H9 (cell line): ENCODE results near the gene TRUB1. TPM values are rescaled to one million over a fixed set of nuclear protein-coding genes. Genes with fewer than 3 reads are reported as not detected.

Experiments used
- DNase-seq: peaks from one replicate; pipeline ENCODE4 v3.0.0-alpha.2; 2017
- H2AFZ ChIP-seq: one replicate; pipeline ENCODE4 v1.6.1; 2013; ENCODE audit warnings: mild to moderate bottlenecking, low read length, control low read depth, moderate library complexity
- H2AK5ac ChIP-seq: 2 replicates; pipeline ENCODE4 v1.6.1; 2013; ENCODE audit warnings: low read length, control low read depth, mixed read lengths; ENCODE audit not compliant: insufficient read length
- H2BK120ac ChIP-seq: one replicate; pipeline ENCODE4 v1.6.1; 2013; ENCODE audit warnings: low read depth, mild to moderate bottlenecking, low read length, control low read depth, inconsistent platforms; ENCODE audit not compliant: poor library complexity, severe bottlenecking
- H2BK12ac ChIP-seq: 2 replicates; pipeline ENCODE4 v1.6.1; 2013; ENCODE audit warnings: low read length, control low read depth, mixed read lengths, low read depth; ENCODE audit not compliant: insufficient read length
- H2BK15ac ChIP-seq: 2 replicates; pipeline ENCODE4 v1.6.1; 2013; ENCODE audit warnings: low read depth, low read length, control low read depth
- H2BK20ac ChIP-seq: one replicate; pipeline ENCODE4 v1.6.1; 2013; ENCODE audit warnings: low read depth, mild to moderate bottlenecking, low read length, control low read depth, inconsistent platforms; ENCODE audit not compliant: poor library complexity, severe bottlenecking
- H2BK5ac ChIP-seq: 2 replicates; pipeline ENCODE4 v1.6.1; 2013; ENCODE audit warnings: low read length, control low read depth, mixed read lengths; ENCODE audit not compliant: insufficient read length
- H3K14ac ChIP-seq: 2 replicates; pipeline ENCODE4 v1.6.1; 2013; ENCODE audit warnings: low read length, control low read depth; ENCODE audit not compliant: insufficient read depth
- H3K18ac ChIP-seq: 2 replicates; pipeline ENCODE4 v1.6.1; 2013; ENCODE audit warnings: low read depth, mild to moderate bottlenecking, mixed read lengths, low read length, control low read depth; ENCODE audit not compliant: insufficient read length
- H3K23ac ChIP-seq: 2 replicates; pipeline ENCODE4 v1.6.1; 2013; ENCODE audit warnings: low read length, control low read depth, mixed read lengths, low read depth; ENCODE audit not compliant: insufficient read length
- H3K23me2 ChIP-seq: 2 replicates; pipeline ENCODE4 v1.6.1; 2013; ENCODE audit warnings: low read depth, mild to moderate bottlenecking, mixed read lengths, low read length, control low read depth; ENCODE audit not compliant: insufficient read length, poor library complexity, severe bottlenecking
- H3K27ac ChIP-seq: 2 replicates; pipeline ENCODE4 v1.5.1; 2013; ENCODE audit warnings: low read length, control low read depth, mixed read lengths, low read depth; ENCODE audit not compliant: insufficient read length
- H3K27me3 ChIP-seq: 2 replicates; pipeline ENCODE4 v1.6.1; 2013; ENCODE audit warnings: low read length, control low read depth, inconsistent platforms; ENCODE audit not compliant: insufficient read depth
- H3K4ac ChIP-seq: 2 replicates; pipeline ENCODE4 v1.6.1; 2013; ENCODE audit warnings: low read depth, mild to moderate bottlenecking, control low read depth, inconsistent platforms, low read length, moderate library complexity
- H3K4me1 ChIP-seq: 2 replicates; pipeline ENCODE4 v1.6.1; 2013; ENCODE audit warnings: low read length, control low read depth, inconsistent platforms; ENCODE audit not compliant: insufficient read depth
- H3K4me2 ChIP-seq: 2 replicates; pipeline ENCODE4 v1.6.1; 2013; ENCODE audit warnings: low read length, control low read depth, mixed read lengths; ENCODE audit not compliant: insufficient read length, insufficient read depth
- H3K56ac ChIP-seq: 2 replicates; pipeline ENCODE4 v1.6.1; 2013; ENCODE audit warnings: low read depth, mild to moderate bottlenecking, mixed read lengths, low read length, control low read depth; ENCODE audit not compliant: insufficient read length
- H3K79me1 ChIP-seq: 2 replicates; pipeline ENCODE4 v1.6.1; 2013; ENCODE audit warnings: low read depth, mild to moderate bottlenecking, moderate library complexity, low read length, control low read depth, inconsistent platforms; ENCODE audit not compliant: insufficient read depth, poor library complexity, severe bottlenecking
- H3K79me2 ChIP-seq: 2 replicates; pipeline ENCODE4 v1.6.1; 2013; ENCODE audit warnings: low read length, control low read depth, inconsistent platforms; ENCODE audit not compliant: insufficient read depth
- H3K9ac ChIP-seq: 2 replicates; pipeline ENCODE4 v1.6.1; 2013; ENCODE audit warnings: low read length, control low read depth, mixed read lengths; ENCODE audit not compliant: insufficient read length; ENCODE audit errors: extremely low read depth
- H3K9me3 ChIP-seq: one replicate; pipeline ENCODE4 v1.6.1; 2013; ENCODE audit warnings: low read depth, low read length, inconsistent platforms; ENCODE audit not compliant: control insufficient read depth
- H3T11ph ChIP-seq: one replicate; pipeline ENCODE4 v1.6.1; 2013; ENCODE audit warnings: mild to moderate bottlenecking, low read length, control low read depth, inconsistent platforms
- H4K20me1 ChIP-seq: one replicate; pipeline ENCODE4 v1.6.1; 2013; ENCODE audit not compliant: control insufficient read depth, insufficient read length, insufficient read depth
- H4K5ac ChIP-seq: 2 replicates; pipeline ENCODE4 v1.6.1; 2013; ENCODE audit warnings: low read depth, mild to moderate bottlenecking, mixed read lengths, low read length, control low read depth; ENCODE audit not compliant: insufficient read length
- H4K8ac ChIP-seq: replicated peaks from 2 replicates; pipeline ENCODE4 v1.6.1; 2013; ENCODE audit warnings: low read length, control low read depth, mixed read lengths, low read depth; ENCODE audit not compliant: insufficient read length
- H4K91ac ChIP-seq: 2 replicates; pipeline ENCODE4 v1.6.1; 2013; ENCODE audit warnings: low read depth, mild to moderate bottlenecking, moderate library complexity, mixed read lengths, low read length, control low read depth; ENCODE audit not compliant: insufficient read length
- H3K27ac Mint-ChIP-seq, 3 experiments: 2 replicates in 2 of 3; 3 replicates in 1 of 3; pipeline ENCODE4 v1.8.0; 2020 to 2021; ENCODE audit warnings: mixed read lengths in 3 of 3, mild to moderate bottlenecking in 1 of 3, moderate library complexity in 1 of 3
- H3K27me3 Mint-ChIP-seq: 2 replicates; pipeline ENCODE4 v1.8.0; 2021; ENCODE audit warnings: low read depth, mild to moderate bottlenecking, moderate library complexity, mixed read lengths
- H3K36me3 Mint-ChIP-seq, 3 experiments: 2 replicates in 2 of 3; 3 replicates in 1 of 3; pipeline ENCODE4 v1.8.0; 2020 to 2021; ENCODE audit warnings: low read depth in 3 of 3, mixed read lengths in 3 of 3; ENCODE audit not compliant: insufficient read depth in 1 of 3
- H3K4me1 Mint-ChIP-seq, 2 experiments: 2 replicates each; pipeline ENCODE4 v1.8.0; 2020; ENCODE audit warnings: mixed read lengths in 2 of 2
- H3K4me3 Mint-ChIP-seq, 2 experiments: 2 replicates in 1 of 2; 3 replicates in 1 of 2; pipeline ENCODE4 v1.8.0; 2020 to 2021; ENCODE audit warnings: mild to moderate bottlenecking in 2 of 2, mixed read lengths in 2 of 2, moderate library complexity in 1 of 2
- H3K9me3 Mint-ChIP-seq, 2 experiments: 2 replicates in 1 of 2; 3 replicates in 1 of 2; pipeline ENCODE4 v1.8.0; 2020; ENCODE audit warnings: mild to moderate bottlenecking in 2 of 2, mixed read lengths in 2 of 2, moderate library complexity in 1 of 2
- CTCF ChIP-seq: fragments of 200-600 bp; sonication (generic); conservative IDR thresholded peaks from 3 replicates; pipeline ENCODE4 v1.8.0; 2021; ENCODE audit warnings: antibody characterized with exemption, mild to moderate bottlenecking
- WGBS: extraction: QIAGEN DNeasy Blood & Tissue Kit; methylation state at CpG from one replicate; pipeline ENCODE4 v1.1.7; 2013; ENCODE audit warnings: missing lambda C conversion rate, low lambda C conversion rate, mixed read lengths; ENCODE audit not compliant: insufficient read length; ENCODE audit errors: extremely low coverage; 5-methylcytosine and 5-hydroxymethylcytosine counted together
- total RNA-seq: library from RNA; stranded (reverse); gene quantifications from 2 replicates; pipeline ENCODE4 v1.2.1, GENCODE V29; 2021

The TRUB1 gene
- total RNA-seq, 1 experiment from 2014 or later = 20.6 TPM

- Histone ChIP-seq H2BK5ac (no peak overlapping the region), H3T11ph (no peak overlapping the region), H2BK15ac (no peak overlapping the region), H4K5ac (no peak overlapping the region), H4K20me1 (no peaks in the 10 kb centered on the region), H2AK5ac (no peak overlapping the region), H3K27ac (no peak overlapping the region), H3K27me3 (no peaks in the 10 kb centered on the region), H3K4ac (no peak overlapping the region), H3K23me2 (no peaks in the 10 kb centered on the region), H2AFZ (no peak overlapping the region), H3K79me1 (no peaks in the 10 kb centered on the region), H3K9ac (no peak overlapping the region), H3K79me2 (no peaks in the 10 kb centered on the region), H3K14ac (no peak overlapping the region), H4K91ac (no peak overlapping the region), H3K9me3 (no peaks in the 10 kb centered on the region), H3K18ac (no peak overlapping the region), H4K8ac (no peak overlapping the region), H3K4me2 (no peak overlapping the region), H2BK12ac (no peak overlapping the region), H3K56ac (no peak overlapping the region), H2BK20ac (no peak overlapping the region), H2BK120ac (no peak overlapping the region), H3K23ac (no peak overlapping the region), H3K4me1 (no peaks in the 10 kb centered on the region)
- H3K27me3 Mint-ChIP-seq = no peaks in the 10 kb centered on the region
- no peak for TF ChIP-seq CTCF
- peaks cover 0 to under 1% (median 0%) of the 10 kb centered on the region in 3 experiments; a peak in 1 of 7 replicates for H3K36me3 Mint-ChIP-seq
- H3K27ac Mint-ChIP-seq = peak overlapping the region in 1 of 3 experiments; percentile 6; a peak in 2 of 7 replicates
- WGBS = no CpG with 5 or more reads among the region's 4 CpGs
- DNase-seq = no peak
- no peaks in the 10 kb centered on the region for H3K9me3 Mint-ChIP-seq
- H3K4me1 Mint-ChIP-seq = peaks cover 4 to 8% of the 10 kb centered on the region in 2 experiments; a peak in 3 of 4 replicates
- no peak overlapping the region for H3K4me3 Mint-ChIP-seq
These were observed 26.8 kb upstream of the TRUB1 start for GRCh38 chr10:114911052-114911711.
